Activated CD8-positive, alpha-beta memory T cell treated with anti-CD3 and anti-CD28 coated beads for 36 hours (primary cell): ENCODE results near the gene SLC39A1. TPM values are rescaled to one million over a fixed set of nuclear protein-coding genes. Genes with fewer than 3 reads are reported as not detected.
"Not testable (repeated sequence)": the region's sequence is repeated elsewhere in the genome, so short reads cannot be mapped to it uniquely, and the experiment has no call there.

Experiments
- CTCF ChIA-PET: fragments of 350-600 bp; sonication (Branson Sonifier 250); formaldehyde crosslinking; loops from one replicate; lab custom pipeline; 2021; ENCODE audit warnings: antibody characterized with exemption; lab: Charles Lee
- POLR2A ChIA-PET: fragments of 350-600 bp; sonication (Branson Sonifier 250); formaldehyde crosslinking; loops from one replicate; lab custom pipeline; 2021; ENCODE audit warnings: antibody characterized with exemption; lab: Charles Lee
- total RNA-seq, 2 experiments: library from RNA; stranded (reverse); gene quantifications; one replicate each; pipeline ENCODE4 v1.2.3, GENCODE V29; 2021

SLC39A1 gene
- total RNA-seq, 2 experiments from 2014 or later, result 82.4 to 84.8 TPM

DNA sequence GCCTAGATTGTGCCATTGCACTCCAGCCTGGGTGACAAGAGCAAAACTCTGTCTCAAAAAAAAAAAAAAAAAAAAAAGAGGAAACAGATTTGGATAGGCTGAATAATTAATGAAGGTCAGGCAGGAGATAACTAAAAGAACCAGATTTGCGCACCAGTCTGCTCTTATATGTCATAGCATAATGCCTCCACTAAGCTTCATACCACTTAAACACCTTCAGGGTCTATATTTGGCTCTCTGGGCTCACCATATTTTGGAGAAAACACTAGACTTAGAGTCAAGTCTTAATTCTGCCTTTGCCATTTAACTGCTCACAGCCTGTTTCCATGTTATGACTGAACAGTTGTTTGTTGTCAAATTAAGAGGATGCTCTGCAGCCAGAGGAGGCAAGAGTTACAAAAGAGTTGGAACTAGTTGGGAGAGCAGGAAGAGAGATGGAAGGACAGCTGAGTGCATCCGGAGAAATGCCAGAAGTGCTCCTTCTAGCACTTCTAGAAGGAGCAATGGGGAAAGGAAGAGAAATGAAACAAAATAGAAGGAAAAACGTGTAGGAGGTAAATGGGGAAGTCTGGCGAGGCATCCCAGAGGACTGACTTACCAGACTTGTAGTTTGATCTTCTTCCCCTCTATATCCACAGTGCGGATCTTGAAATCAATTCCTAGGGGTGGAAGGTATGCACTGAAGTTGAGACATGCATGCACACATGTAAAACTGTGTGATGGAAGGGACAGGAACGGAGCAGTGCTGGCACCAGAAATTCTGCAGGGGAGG is 21.0 kb upstream of the SLC39A1 start:
- ChIA-PET POLR2A (interaction anchor here (0.5 kb wide), 1 partner anchor 162 kb away, joined by 4 read pairs; no protein-coding TSS in a partner anchor), CTCF (interaction anchor here (0.6 to 4.8 kb wide), 7 partner anchors 7 to 407 kb away, joined by 3 to 47 read pairs (median 18); partner anchors contain the start of genes DENND4B, JTB and SLC39A1)

- CTCF ChIA-PET, POLR2A ChIA-PET: not testable (repeated sequence)
Observed at GRCh38 chr1:153981735-153982134, 18.4 kb upstream of the SLC39A1 start.

DNA sequence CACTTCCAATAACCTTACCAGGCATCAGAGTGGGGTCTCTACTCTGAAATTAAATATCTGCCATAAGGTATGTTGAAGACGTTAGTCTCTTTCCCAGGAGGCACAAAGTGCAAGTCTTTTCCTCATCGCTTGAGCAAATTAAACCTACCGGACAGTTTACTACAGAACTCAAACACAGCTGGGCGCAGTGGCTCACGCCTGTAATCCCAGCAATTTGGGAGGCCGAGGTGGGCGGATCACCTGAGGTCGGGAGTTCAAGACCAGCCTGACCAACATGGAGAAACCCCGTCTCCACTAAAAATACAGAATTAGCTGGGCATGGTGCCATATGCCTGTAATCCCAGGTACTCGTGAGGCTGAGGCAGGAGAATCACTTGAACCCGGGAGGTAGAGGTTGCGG is 15.8 kb upstream of the SLC39A1 start:
- POLR2A ChIA-PET, result interaction anchor here (0.6 to 3.5 kb wide), 3 partner anchors 12 to 110 kb away, joined by 3 to 21 read pairs (median 3); partner anchors contain the start of gene RPS27
- CTCF ChIA-PET, result interaction anchor here (2.7 to 4.7 kb wide), 2 partner anchors 8 to 12 kb away, joined by 21 to 33 read pairs; partner anchors contain the start of genes CREB3L4 and RAB13

GRCh38 chr1:153978274-153978909 is 15.1 kb upstream of the SLC39A1 start:
- ChIA-PET POLR2A (interaction anchor here (0.6 to 3.7 kb wide), 9 partner anchors 8 to 150 kb away, joined by 3 to 37 read pairs (median 8); partner anchors contain the start of genes CREB3L4, DENND4B, RAB13 and RPS27), CTCF (interaction anchor here (1.2 to 4.7 kb wide), 6 partner anchors 9 to 187 kb away, joined by 3 to 33 read pairs (median 4); partner anchors contain the start of genes CREB3L4, CRTC2, RAB13 and RPS27)

DNA sequence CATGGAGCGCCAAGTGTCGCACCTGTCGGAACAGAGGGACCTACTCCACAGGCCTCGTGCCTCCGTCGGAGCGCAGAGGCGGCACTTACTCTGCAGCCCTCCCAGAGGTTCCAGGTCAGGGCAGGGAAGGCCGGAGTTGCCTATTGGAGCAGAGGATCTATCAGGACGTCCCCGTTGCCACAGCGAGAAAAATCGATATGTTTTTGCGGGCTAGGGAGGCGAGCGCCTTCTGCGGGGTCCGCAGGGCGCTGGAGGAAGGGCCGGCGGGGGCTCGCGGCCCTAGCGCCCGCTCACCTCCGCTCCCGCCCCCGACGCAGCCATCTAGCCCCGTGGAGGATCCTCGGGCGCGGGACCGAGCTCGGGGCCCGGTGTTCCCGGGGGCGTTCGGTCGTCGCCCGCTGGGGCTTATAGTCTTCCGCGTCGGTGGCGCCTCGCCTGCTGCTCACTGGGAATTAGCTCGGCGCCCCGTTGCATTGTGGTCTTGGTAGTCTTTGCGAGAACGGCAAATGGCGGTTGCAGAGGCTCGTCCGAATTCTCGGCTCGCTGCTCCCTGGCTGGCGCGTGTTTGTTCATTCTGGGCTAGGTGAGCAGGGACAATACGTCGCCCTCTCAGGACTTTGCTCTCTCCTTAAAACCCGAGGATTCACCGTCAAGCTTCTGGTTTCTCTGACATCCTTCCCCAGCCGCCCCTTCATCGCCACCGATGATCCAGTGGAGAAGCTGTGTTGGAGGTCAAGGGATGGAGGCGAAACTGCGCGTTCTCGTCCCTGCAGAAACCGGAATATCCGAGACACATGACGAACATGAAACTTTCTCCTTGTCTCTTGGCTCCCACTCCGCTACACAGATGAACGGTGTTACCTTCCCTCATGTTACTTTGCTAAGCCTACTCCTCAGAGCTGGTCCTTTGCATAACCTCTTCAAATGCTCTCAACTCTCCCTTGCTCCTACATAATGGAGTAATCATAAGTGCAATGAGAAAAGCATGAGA is 14.2 kb upstream of the SLC39A1 start, which contains the start of gene JTB:
Gene JTB, minus strand, starts transcription at position 425 of the 991 bp plus-strand sequence. Its CDS starts 422 bp downstream, at position 3.
- POLR2A ChIA-PET, result interaction anchor here (0.7 to 3.7 kb wide), 10 partner anchors 9 to 149 kb away, joined by 3 to 37 read pairs (median 6); partner anchors contain the start of genes CREB3L4, DENND4B, GATAD2B and RAB13
- CTCF ChIA-PET, result interaction anchor here (0.6 to 4.7 kb wide), 9 partner anchors 9 to 320 kb away, joined by 3 to 33 read pairs (median 5); partner anchors contain the start of genes CREB3L4, CRTC2, DENND4B and RAB13

DNA sequence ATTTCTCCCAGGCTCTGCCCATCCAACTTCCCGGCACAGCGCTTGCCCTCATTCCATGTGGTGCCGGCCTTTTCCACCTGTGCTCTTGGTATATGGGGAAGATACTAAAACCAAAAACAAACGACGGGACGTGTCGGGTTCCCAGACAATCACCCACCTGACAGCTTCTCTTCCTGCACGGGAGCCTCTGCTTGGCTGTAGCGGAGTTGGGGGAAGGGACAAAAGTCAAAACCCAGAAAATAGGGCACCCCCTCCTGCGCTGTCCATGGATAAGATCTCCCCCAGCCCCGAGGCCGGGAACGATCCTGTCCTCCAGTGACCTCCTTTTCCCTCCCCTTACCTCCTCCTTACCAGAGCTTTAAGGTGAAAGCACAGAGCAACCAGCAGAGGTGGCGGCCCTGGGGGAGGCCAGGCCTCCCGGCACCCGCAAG is 13.5 kb upstream of the SLC39A1 start:
- ChIA-PET CTCF (interaction anchor here (0.6 to 4.7 kb wide), 7 partner anchors 10 to 321 kb away, joined by 3 to 33 read pairs (median 5); partner anchors contain the start of genes CREB3L4, RAB13, RPS27 and SLC39A1), POLR2A (interaction anchor here (1.0 to 3.7 kb wide), 7 partner anchors 10 to 54 kb away, joined by 3 to 37 read pairs (median 8); partner anchors contain the start of genes CREB3L4, GATAD2B, RAB13 and RPS27)

- ChIA-PET CTCF (interaction anchor here (0.6 to 2.2 kb wide), 3 partner anchors 13 to 27 kb away, joined by 3 to 5 read pairs (median 4); partner anchors contain the start of genes DENND4B and RAB13), POLR2A (no interaction called here)
Observed at GRCh38 chr1:153973525-153973924, 10.2 kb upstream of the SLC39A1 start.

- ChIA-PET POLR2A (no interaction called here), CTCF (interaction anchor here (0.6 to 2.2 kb wide), 3 partner anchors 14 to 26 kb away, joined by 3 to 5 read pairs (median 4); partner anchors contain the start of genes DENND4B and RAB13)
Observed at GRCh38 chr1:153973071-153973470, 9.7 kb upstream of the SLC39A1 start.

GRCh38 chr1:153970346-153970745 is 7.0 kb upstream of the SLC39A1 start:
- ChIA-PET POLR2A (no interaction called here), CTCF (interaction anchor here (0.7 to 1.0 kb wide), 2 partner anchors 24 to 384 kb away, joined by 3 to 6 read pairs; no protein-coding TSS in a partner anchor)

- POLR2A ChIA-PET, result interaction anchor here (0.8 to 1.0 kb wide), 2 partner anchors 23 to 335 kb away, joined by 3 read pairs; partner anchors contain the start of genes CHTOP and DENND4B
- CTCF ChIA-PET, result interaction anchor here (4.1 kb wide), 2 partner anchors 18 to 22 kb away, joined by 17 to 31 read pairs; partner anchors contain the start of genes DENND4B and RAB13
Observed at GRCh38 chr1:153968972-153969371, 5.6 kb upstream of the SLC39A1 start.

DNA sequence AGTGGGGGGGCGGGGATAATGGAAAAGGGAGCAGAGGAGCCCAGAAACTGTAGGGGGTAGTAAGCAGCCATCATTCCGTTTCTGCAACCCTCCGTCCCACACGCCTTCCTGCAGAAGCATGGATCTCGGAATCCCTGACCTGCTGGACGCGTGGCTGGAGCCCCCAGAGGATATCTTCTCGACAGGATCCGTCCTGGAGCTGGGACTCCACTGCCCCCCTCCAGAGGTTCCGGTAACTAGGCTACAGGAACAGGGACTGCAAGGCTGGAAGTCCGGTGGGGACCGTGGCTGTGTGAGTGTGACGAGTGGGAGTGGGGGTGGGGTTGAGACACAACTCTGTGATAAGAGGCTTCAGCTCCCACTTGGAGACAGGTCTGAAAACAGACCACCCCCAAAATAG is 5.1 kb upstream of the SLC39A1 start:
- ChIA-PET CTCF (interaction anchor here (2.8 to 4.1 kb wide), 3 partner anchors 9 to 21 kb away, joined by 17 to 31 read pairs (median 21); partner anchors contain the start of genes DENND4B, JTB and RAB13), POLR2A (interaction anchor here (0.8 to 3.8 kb wide), 4 partner anchors 8 to 334 kb away, joined by 3 to 37 read pairs (median 13); partner anchors contain the start of genes CHTOP, DENND4B, JTB and RPS27)

- ChIA-PET POLR2A (interaction anchor here (0.8 to 3.8 kb wide), 7 partner anchors 9 to 334 kb away, joined by 3 to 37 read pairs (median 4); partner anchors contain the start of genes CHTOP, CRTC2, DENND4B and JTB), CTCF (interaction anchor here (1.0 to 4.1 kb wide), 8 partner anchors 10 to 290 kb away, joined by 3 to 31 read pairs (median 8); partner anchors contain the start of genes CRTC2, DENND4B, JTB and NPR1)
Observed at GRCh38 chr1:153968000-153968363, 4.6 kb upstream of the SLC39A1 start.

DNA sequence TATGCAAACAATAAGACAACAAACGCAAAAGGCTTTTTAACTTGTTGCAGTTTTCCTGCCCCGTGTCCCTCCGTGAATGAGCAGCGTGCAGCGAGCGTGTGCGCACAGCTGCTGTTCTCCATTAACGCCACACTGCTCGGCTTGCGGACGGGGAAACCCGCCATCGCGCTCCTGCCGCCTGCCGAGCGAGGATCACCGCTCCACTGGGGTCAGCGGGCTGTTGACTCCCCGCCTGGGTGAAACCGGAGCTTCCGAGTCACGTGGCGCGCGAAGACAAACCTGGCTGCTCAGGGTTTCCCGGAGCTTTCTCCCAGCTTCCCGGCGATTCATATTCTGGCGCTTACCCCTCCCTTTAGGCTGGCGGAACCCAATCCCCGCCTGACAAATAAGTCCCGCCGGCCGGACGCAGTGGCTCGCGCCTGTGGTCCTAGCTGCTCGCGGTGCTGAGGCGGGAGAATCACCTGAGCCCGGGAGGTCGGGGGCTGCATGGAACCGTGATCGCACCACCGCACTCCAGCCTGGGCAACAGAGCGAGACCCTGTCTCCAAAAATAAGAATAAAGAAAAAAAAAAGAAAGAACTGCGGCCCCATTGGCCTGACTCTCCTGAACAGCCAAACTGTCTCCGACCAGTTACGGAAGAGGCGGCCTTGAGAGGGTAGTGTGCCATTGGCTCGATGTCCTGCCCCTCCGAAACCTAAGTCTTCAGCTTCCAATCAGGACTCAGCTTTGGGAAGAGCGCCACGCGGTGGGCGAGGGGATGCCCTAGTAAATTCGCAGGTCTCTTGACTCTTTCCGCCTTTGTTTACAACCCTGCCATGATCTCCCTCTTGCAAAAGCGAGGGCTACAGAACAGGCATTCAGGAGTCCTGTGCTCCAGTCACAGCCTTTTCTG is 4.0 kb upstream of the SLC39A1 start, which contains the start of gene CREB3L4:
Gene CREB3L4, plus strand, starts transcription at position 796 of the 893 bp plus-strand sequence. CDS start 624 bp downstream, outside the sequence.
- ChIA-PET POLR2A (interaction anchor here (0.6 to 3.8 kb wide), 10 partner anchors 9 to 334 kb away, joined by 3 to 37 read pairs (median 6); partner anchors contain the start of genes CHTOP, CRTC2, DENND4B and JTB), CTCF (interaction anchor here (0.8 to 4.1 kb wide), 11 partner anchors 9 to 289 kb away, joined by 3 to 31 read pairs (median 5); partner anchors contain the start of genes CRTC2, DENND4B, JTB and NPR1)

DNA sequence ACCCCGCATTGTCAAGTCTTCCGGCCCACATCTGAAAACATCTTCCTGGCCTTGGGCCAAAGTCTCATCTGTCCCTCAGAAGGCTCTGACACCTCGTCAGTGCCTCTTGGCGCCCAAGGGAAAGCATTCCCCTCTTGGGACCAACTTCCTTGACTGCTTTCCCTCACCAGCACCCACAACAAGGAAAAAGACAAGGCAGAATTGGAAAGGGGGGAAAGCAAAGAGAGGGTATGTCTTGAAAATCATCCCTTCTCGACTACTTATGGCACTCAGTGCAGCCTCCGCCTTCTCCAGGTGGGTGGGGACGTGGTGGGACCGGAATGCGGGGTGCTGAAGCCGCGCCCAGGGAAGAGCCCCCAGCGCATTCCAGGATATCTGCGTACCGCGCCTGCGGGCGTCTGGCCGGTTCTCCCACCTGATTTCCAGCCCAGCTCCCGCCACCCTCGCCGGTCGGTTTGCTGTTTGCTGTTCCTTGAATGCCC is 554 bp upstream of the SLC39A1 start:
- ChIA-PET CTCF (interaction anchor here (0.9 to 2.5 kb wide), 4 partner anchors 12 to 22 kb away, joined by 4 to 18 read pairs (median 8); partner anchors contain the start of genes DENND4B, JTB and RAB13), POLR2A (interaction anchor here (0.6 to 2.2 kb wide), 5 partner anchors 8 to 160 kb away, joined by 4 to 21 read pairs (median 5); partner anchors contain the start of genes DENND4B and RPS27)
